PFSK-1 (cell line): ENCODE data around the gene GARIN1A.
"Not testable (repeated sequence)": the region's sequence is repeated elsewhere in the genome, so short reads cannot be mapped to it uniquely, and the experiment has no call there.

ENCODE experiments used
- FOXP2 ChIP-seq: optimal IDR thresholded peaks from 2 replicates; pipeline ENCODE3; 2011; ENCODE audit warnings: borderline replicate concordance, control low read depth, inconsistent platforms; ENCODE audit not compliant: insufficient read depth; ENCODE audit errors: extremely low read length, extremely low read depth
- POLR2AphosphoS5 ChIP-seq: IDR thresholded peaks from 2 replicates; pipeline ENCODE4 v1.6.1; 2012; ENCODE audit warnings: low read depth, mild to moderate bottlenecking, control low read depth, low read length, moderate library complexity
- SIN3A ChIP-seq: IDR thresholded peaks from 2 replicates; pipeline ENCODE4 v1.6.1; 2012; ENCODE audit warnings: mild to moderate bottlenecking, low read length, moderate library complexity, borderline replicate concordance; ENCODE audit not compliant: insufficient read depth
- TAF1 ChIP-seq: IDR thresholded peaks from 2 replicates; pipeline ENCODE4 v1.6.1; 2012; ENCODE audit warnings: low read length, control low read depth, borderline replicate concordance; ENCODE audit not compliant: insufficient read depth
- TF ChIP-seq, protein P1 (sequence below), 2 experiments: IDR thresholded peaks; 2 replicates each; pipeline versions ENCODE4 v1.6.1 to v1.8.0; 2011 to 2012; ENCODE audit warnings: low read depth in 2 of 2, low read length in 2 of 2, control low read depth in 1 of 2, inconsistent platforms in 1 of 2, mild to moderate bottlenecking in 1 of 2, moderate library complexity in 1 of 2; ENCODE audit not compliant: insufficient read depth in 1 of 2

GRCh38 chr7:128645844-128646243 lies 26.2 kb upstream of the GARIN1A start:
- not testable (repeated sequence) for TF ChIP-seq POLR2AphosphoS5, TAF1, SIN3A, FOXP2
- TF ChIP-seq, protein P1, sequence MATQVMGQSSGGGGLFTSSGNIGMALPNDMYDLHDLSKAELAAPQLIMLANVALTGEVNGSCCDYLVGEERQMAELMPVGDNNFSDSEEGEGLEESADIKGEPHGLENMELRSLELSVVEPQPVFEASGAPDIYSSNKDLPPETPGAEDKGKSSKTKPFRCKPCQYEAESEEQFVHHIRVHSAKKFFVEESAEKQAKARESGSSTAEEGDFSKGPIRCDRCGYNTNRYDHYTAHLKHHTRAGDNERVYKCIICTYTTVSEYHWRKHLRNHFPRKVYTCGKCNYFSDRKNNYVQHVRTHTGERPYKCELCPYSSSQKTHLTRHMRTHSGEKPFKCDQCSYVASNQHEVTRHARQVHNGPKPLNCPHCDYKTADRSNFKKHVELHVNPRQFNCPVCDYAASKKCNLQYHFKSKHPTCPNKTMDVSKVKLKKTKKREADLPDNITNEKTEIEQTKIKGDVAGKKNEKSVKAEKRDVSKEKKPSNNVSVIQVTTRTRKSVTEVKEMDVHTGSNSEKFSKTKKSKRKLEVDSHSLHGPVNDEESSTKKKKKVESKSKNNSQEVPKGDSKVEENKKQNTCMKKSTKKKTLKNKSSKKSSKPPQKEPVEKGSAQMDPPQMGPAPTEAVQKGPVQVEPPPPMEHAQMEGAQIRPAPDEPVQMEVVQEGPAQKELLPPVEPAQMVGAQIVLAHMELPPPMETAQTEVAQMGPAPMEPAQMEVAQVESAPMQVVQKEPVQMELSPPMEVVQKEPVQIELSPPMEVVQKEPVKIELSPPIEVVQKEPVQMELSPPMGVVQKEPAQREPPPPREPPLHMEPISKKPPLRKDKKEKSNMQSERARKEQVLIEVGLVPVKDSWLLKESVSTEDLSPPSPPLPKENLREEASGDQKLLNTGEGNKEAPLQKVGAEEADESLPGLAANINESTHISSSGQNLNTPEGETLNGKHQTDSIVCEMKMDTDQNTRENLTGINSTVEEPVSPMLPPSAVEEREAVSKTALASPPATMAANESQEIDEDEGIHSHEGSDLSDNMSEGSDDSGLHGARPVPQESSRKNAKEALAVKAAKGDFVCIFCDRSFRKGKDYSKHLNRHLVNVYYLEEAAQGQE (IDR thresholded peaks at IDR 0.05; ENCODE audit: insufficient read depth in 1 of 2, low read depth in 2 of 2, low read length in 2 of 2): peak in 1 of 2 experiments; percentile 85; a peak in 2 of 4 replicates
